Measurements from ENCODE around the gene ARX.

ARX gene

DNA sequence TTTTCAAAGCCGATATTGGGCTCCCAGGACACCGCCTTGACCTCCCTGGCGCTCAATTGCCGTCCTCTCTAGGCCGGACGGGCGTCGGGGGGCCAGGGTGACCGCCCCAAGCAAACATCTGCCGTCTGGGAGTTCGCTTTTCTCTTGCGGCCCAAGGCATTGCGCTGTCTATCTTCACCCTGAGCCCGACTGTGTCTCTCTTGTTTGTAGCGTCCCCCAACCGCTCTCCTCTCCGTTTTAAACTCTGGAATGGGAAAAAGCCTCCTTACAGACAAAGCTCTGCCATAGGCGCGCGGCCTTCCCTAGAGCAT is 551 bp upstream of the ARX start:
- no peak for DNase-seq

DNA sequence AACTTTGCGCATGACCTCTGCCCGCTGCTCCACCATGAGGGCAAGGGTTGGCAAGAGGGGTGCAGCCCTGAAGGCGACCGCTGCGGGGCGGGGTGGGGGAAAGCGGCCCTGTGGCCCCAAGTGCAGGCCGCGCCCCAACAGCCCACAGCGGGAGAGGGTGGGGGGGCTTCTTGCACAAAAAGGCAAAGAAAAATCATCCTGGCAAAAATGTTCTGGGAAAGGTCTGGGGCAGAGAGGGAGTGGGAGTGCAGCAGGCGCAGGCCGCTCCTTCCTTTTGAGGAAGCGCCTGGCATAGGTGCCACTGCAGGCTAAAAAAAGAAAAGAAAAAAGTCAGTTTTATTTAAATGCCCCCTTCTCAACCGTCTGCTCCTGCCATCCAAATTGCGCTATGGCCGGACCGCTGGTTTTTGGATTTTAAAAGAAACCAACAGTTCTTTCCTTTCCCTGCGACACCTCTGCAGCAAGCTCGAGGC is 1.4 kb downstream of the ARX start:
- DNase-seq, result no peak

DNA sequence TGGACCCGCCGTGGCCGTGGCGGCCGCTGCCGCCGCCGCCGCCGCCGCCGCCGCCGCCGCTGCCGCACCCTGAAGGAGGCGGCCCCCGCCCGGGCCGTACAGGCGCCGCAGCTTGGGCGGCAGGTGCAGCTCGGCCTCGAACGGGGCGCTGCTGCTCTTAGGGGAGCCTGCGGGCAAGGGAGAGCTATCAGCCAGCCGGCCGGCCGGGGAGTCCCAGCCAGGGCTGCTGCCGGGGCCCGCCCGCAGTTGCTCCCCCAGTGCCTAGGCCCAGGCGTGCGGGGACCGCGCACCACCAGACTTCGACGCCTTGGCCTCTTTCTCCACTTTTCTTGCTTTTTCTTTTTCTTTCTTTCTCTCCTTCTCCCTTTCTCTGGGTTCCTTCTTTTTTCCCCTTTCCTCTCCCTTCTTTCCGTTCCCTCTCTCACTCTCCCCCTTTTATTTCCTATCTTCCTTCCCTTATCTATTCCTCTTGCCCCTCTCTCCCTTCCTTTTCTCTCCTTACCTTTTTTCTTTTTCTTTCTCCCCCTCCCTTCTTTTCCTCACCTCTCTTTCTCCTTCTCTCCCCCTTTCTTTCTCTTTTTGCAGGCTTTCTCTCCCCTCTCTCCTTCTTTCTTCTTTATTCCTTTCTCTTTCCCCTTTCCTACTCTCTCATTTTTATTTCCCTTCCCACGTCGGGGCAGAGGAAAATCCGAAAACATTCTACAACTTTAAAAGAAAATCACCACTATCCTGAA is 2.0 kb downstream of the ARX start:
- no peak for DNase-seq

DNA sequence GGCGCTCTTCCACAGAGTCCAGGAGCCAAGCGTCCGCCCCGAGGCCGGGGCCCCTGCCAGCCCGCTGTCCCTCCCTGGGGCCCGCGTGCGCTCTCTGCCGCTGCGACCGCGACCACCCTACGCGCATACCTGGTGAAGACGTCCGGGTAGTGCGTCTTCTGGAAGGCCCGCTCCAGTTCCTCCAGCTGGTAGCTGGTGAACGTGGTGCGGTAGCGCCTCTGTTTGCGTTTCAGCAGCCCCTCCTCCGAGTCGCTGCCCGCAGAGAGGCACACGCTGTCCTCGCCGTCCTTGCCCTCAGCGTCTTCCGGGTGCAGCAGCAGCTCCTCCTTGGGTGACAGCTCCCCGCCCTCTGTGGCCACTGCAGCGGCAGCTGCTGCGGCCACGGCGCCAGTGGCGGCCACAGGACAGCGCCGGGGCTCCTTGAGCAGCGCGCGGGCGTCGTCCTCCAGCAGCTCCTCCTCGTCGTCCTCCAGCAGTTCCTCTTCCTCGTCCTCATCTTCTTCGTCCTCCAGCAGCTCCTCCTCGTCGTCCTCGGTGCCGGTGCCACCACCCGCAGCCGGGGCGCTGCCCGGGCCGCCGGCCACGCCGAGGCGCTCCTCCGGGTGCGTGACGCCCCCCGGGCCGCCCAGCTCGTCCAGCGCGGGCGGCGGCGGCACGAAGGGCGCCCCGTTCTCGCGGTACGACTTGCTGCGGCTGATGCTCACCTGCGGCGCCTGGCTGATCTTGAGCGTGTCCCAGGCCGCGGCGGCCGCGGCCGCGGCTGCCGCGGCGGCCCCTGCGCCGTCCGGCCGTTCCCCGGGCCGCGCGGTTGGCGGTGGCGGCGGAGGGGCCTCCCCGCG is 2.8 kb downstream of the ARX start:
- DNase-seq, result no peak

DNA sequence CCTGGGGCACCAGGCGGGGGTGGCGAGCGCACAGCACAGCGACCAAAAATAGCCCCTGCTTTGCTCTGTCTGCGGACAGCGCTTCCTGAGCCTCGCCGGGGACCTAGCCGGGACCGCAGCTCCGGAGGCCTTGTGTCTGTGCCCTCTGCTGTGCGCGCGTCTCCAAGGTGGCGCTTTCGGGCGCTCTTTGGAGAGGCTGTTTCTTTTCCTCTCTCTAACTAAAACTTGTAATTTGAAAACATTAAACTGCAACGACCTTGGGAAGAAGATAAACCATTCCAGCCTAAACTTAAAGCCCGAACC is 3.4 kb downstream of the ARX start:
- no peak for DNase-seq

DNA sequence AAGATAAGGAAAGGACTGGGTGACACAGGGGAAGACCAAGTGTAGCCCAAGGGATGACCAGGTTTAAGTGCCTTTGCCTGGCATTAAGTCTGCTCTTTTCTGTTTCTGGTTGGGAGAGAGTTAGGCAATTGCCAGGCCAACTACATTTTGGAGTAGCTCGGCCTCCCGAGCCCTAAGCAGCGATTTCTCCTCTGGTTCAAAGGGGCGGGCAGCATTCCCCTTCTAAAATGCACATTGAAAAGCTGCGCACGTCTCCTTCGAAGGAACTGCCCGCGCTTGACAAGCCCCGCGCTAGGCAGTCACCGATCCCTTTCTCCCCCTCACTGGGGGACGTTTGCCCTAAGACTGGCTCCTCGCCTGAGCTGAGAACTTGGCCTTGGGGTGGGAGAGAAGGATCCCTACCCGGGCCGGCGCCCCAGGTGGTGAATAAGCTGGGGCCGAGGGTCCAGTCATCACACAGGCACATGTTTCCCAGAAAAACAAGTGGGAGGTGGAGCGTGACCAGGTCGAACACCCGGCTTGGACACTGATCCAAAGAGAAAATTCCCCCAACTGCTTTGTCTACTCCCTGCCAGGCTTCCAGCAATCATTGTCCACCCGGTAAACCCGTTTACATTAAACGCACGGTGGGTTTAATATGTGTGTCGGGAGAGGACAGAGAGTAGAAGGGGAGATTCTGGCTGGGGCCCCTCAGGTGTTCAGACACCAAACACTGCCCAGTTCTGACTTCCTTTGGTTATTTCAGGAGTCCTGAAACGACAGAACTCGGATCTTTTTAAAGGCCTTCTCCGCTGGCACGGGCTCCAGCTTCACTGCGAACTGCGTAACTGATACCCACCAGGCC is 4.0 kb downstream of the ARX start:
- DNase-seq, result no peak

DNA sequence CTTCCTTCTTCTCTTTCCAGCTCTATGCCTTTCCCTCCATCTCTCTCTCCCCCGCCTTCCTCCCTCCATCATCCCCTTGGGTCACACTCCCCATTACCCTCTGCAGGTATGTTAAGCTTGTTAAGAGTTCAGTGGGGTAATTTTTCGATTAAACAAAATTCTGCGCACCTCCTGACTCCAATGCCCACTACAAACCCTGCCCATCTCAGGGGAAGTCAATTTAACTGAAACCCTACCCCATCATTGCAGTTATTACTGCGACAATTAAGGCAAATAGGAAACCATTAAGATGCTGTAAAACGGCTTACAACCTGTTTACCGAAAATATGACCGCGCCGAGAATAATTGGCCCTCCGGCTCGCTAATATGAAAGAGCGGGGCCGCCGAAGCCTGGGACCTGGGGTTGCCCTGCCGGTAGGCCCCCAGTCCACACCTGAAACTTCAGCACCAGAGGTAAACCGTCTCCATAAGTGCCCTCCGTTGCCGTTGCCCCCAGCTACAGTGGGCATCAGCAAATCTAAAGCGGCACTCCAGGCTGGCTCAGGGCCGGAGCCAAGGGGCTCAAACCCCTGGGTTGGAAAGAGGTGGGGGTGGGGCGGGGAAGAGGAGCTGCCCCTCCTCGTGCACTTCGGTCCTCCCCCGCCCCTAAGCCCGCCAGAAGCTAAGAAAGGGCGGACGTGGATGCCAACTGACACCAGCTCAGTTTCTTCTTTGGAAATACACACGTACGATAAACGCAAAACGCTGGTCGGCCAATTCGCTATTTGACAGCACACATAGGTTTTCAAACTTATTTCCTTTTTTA is 4.8 kb downstream of the ARX start:
- DNase-seq, result no peak

DNA sequence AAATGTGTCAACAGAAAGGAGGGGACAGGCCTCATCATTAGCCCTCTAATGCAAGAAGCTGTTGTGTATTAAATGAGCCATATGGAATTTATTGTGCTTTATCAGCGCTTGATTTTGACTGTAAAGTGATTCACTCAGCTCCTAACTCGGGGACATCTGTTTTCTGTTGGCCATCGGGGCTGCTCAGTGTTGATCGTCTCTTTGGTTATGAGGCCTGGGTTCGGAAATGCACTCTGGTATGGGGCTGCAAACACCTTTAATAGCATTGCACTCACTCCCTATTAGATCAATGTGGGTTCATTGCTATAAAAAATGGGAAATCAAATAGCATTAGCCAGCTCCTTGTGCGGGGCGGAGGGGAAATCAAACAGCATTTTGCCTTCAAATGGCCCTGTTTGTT is 6.4 kb downstream of the ARX start:
- DNase-seq, result no peak

DNA sequence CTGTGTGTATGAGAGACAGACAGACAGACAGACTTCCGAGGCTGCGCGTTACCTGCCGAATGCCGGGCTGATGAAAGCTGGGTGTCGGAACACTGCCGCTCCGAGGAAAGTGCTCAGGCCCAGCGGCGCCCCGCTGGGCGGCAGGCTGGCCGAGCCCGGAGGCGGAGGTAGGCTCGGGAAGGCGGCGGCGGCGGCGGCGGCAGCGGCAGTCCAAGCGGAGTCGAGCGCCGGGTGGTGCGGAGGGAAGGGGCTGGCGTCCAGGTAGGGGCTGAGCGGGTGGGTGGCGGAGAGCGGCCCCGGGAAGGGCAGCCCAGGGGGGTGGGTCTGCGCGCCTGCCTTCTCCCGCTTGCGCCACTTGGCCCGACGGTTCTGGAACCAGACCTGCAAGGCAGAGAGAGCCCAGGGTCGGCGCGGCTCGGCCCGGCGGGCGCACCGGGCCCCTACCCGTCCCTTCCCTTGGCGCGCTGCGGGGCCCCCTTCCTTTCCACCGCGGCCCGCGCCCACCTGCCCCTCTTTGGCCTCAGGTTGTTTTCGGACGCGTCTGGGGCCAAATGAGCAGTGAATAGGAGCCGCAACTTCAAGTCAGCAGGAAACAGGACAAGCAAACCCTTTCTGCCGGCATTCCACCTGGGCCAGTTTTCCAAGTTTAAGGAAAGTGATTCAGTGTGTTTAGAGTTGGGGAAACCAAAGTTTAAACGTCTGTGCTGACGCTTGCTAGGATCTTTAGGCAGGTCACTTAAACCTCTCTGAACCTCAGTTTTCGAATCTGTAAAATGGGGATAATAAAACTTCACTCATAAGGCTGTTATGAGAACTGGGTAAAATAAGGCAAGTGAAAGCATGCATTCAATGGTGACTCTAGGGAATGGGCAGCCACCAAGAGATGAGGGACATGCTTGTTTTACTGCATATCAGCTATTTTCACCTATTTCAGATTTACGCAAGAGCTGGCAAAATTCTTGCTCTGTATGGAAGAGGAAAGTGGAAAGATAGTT is 8.4 kb downstream of the ARX start:
- DNase-seq, result no peak

DNA sequence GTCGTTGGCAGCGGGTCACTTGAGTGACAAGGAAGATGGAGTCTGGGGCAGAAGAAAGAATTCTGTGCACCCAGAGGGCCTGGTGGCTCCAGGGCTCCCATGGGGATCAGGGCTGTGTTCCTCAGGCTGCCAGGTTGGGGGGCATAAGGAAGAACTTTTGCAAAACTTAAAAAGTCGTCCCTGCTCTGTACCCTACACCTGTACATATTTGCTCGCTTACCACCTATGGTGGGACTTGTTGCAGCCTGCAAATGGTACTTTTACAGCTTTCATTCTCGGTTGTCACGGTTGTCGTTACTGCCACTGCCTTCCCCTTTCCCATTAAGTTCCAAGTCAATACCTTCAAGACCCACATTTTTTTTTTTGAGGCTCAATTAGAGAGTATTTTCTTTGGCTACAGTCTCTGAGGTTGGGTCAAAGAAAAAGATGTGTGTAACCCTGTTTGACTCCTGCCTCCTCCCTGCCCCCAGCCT is 9.1 kb downstream of the ARX start:
- no peak for DNase-seq

DNA sequence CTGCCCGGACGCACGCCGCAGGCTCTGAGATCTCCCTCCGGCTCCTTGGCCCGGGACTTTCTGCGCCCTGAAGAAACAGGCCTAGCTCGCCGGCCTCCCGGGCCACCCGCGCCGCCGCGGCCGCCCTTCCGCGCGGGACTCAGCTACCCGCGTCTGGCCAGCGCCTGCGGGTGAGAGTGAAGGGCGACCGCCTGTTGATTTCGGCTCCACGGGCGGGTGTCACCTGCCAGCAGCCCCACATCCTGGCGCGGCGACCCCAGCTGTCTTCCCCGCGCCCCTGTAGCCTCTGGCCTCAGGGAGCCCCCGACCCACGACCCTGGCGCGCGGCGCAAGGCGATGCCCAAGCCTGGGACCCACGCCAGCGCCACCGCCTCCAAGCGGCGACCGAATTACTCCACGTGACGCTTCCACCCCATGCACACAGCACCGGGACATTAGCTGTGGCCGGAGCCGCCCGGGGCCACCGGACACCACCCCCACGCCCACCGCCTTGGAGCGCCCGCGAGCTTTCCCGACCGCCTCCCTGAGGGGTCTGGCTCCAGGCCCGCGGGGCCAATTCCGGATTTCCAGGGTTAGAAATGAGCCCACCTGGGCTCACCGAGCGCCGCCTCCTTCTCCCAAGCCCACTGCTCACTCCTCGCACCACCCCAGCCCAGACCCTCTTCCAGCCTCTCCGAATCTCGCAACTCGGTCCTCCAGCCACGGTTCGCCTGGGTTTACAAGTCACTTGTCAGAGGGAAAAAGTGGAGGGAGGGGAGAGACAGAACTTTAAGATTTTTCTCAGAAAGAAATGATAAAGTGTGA is 10.2 kb downstream of the ARX start:
- DNase-seq, result no peak

DNA sequence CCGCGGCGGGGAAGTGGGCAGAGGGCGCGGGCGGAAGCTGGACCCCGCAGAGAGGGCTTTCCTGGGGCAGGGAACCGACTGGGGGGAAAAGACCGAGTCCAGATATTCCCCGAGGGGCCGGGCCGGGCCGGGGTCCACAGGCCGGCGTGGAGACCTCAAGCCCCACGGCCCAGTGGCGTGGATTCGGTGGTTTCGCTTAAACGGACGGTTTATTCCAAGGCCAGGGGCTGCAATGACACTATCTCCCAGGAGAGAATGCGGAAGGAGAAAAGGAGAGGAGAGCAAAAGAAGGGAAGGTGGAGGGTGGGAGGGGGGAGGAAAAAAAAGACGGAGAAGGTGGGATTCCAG is 10.8 kb downstream of the ARX start:
- DNase-seq, result no peak

DNA sequence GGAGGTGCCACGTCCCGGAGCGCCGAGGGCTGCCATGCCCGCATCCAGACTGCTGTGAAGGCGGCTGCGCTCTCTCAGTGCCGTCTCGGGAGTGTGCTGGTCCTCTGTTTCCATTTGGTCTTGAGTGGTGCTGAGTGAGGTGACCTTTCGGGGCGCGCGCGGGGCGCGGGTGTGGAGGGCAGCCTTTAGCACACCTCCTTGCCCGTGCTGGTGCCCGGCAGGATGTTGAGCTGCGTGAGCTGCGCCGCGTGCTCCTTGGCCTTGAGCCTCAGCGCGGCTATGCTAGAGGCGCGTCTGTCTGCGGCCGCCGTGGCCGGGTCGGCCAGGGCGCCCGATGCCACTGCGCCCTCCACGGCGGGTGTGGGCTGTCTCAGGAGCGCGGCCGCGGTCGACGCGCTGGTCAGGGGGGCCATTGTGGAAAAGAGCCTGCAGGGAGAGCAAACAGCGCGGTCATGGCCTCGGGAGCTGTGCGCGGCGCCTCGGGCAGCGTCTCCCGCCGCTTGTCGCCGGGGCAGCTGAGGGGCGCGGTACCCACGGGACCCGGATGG is 11.2 kb downstream of the ARX start:
- no peak for DNase-seq

DNA sequence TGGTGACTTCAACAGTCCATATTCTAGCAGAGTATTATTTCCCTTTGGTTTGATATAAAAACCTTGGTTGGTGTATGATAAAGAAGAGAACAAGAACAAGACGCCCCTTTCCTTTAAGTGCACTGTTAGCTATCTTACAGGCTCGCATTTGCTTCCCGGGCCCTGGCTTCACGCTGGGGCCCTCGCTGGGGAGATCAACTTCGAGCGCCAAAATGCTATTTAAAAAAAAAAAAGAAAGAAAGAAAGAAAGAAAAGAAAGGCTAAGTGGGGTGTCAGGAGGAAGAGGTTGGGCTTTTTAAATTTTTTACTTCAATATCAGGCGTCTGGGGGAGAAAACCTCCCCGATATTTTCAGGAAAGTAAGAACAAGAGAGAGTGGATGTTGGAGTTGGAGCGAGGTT is 11.7 kb downstream of the ARX start:
- DNase-seq, result no peak

DNA sequence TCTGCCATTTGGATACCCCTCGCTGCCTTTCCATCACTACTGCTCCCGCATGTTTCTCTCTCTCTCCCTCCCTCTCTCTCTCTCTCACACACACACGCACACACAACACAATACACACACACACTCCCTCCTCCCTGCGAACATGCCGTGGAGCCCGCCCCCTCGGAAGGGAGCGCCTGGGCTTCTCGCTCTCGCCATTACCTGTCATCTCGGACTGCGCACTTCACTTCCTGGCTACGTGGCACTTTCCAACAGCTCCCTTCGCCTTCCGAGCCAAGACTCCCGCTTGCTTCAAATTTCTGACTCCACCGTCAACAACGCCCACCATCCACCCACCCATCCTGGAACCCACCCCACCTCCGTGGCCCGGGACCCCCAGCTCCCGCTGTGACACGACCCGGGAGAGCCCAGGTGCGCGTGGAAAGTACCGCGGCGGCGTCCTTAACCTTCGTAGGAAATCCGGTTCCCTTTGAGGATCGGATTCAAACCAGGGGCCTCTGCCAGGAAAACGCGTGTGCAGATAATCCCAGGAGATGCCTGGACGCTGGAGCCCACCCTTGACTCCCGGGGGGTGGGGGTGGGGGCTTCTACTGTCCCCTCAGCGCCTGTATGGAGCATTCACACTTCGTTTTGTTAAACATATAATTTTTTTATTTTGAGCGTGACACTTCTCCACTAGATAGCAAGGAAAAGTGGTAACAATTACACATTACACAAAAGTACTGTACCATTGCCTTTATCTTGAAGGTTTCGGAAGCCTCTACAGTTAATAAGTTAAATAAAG is 12.5 kb downstream of the ARX start:
- DNase-seq, result no peak

DNA sequence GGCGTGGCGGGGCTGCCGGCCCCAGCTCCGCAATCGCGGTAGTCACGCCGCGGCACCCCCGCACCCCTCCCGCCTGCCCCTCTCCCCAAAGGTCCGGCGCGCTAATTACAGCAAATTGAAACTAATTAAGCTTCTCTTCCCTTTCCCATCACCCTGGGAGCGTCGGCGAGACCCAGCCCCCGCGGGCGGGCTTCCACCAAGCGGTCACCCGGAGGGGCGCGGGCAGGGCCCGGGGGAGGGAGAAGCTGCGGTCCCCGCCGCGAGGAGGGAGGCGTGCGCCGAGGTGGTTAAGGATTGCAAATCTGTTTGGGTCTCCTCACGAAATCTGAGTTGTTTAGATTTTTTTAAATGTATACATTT is 13.1 kb downstream of the ARX start:
- DNase-seq, result no peak

DNA sequence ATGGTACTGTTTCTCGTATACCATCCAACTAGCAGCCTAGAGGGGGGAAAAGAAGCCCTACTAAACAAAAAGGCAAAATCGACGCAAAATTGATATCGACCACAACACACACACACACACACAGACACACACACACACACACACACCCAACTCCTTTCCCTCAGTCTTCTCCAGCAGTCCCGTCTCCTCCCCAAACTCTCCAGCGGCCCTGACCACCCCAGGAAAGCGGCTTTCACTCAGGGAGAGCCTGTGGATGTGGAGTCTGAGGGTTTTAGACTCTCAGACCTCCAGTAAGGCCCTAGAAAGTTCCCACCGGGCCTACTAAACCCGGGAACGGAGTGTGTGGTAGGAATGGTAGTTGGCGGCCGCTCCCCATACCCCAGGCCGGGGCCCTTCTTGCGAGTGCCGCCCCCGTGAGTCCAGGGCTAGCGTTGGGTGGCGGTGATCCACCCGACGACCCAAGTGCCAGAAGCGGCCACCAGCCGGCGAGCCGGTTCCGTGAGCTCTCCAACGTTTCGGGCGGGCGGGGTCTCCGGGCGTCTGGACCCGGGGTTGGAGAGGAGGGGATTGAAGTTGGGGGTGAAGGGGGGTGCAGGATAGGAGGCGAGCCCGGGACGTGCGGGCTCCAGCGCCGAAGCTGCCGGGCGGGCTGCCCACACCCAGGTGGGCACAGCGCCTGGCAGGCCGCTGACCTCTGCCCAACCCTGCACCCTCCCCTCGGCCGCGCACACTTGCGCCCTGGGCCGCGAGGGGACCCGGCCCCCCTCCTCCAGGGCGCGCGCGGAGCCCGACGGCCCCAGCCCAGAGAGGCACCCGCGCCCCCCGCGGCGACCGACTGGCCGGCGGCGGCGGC is 13.7 kb downstream of the ARX start:
- no peak for DNase-seq

DNA sequence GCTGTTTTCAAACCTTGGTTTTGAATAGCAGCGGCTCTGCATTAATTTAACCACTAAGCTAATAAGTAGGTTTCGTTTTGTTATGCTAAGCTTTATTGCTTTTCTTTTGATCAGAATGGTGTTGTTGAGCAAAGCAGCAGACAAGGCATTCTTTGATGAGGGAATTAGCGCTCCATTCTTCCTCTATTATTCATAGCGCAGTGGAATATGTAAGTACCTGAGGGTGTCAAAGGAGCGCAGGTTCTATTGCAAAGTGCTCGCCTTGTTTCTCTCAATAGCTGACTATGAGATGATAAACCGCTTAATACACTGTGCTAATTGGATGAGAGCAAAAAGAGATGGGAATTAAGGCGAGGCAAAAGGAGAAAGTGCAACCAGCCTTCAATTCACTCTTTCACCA is 16.3 kb downstream of the ARX start:
- DNase-seq, result no peak
